Measurements from ENCODE around the gene FYB2.

FYB2 gene

GRCh38 chr1:56774067-56774609 is 45.1 kb downstream of the FYB2 start:
- POLR2A ChIA-PET: interaction anchor here (0.7 kb wide), 1 partner anchor 10 kb away, joined by 5 read pairs; no protein-coding TSS in a partner anchor
- CTCF ChIA-PET: interaction anchor here (2.4 kb wide), 1 partner anchor 30 kb away, joined by 7 read pairs; no protein-coding TSS in a partner anchor
- DNase-seq (ENCODE audit: low read depth, low spot score): no peak
- TF ChIP-seq CTCF (IDR thresholded peaks at IDR 0.05; ENCODE audit: insufficient read depth, low read length, missing control alignments): no peak
- H3K4me3 ChIP-seq (ENCODE audit: low read depth, low read length): no peak overlapping the region

- CTCF ChIA-PET: interaction anchor here (2.4 kb wide), 1 partner anchor 30 kb away, joined by 7 read pairs; no protein-coding TSS in a partner anchor
- H3K4me3 ChIP-seq (ENCODE audit: low read depth, low read length): no peak overlapping the region
- no peak for DNase-seq (ENCODE audit: low read depth, low spot score)
- POLR2A ChIA-PET: interaction anchor here (0.7 kb wide), 1 partner anchor 9 kb away, joined by 5 read pairs; no protein-coding TSS in a partner anchor
- no peak for TF ChIP-seq CTCF (IDR thresholded peaks at IDR 0.05; ENCODE audit: insufficient read depth, low read length, missing control alignments)
Measured at GRCh38 chr1:56773341-56774066, 45.7 kb downstream of the FYB2 start.

- no peak for DNase-seq (ENCODE audit: low read depth, low spot score)
- no peak overlapping the region for H3K4me3 ChIP-seq (ENCODE audit: low read depth, low read length)
- CTCF ChIA-PET: interaction anchor here (1.3 kb wide), 1 partner anchor 49 kb away, joined by 5 read pairs; no protein-coding TSS in a partner anchor
- POLR2A ChIA-PET: no interaction called here
- no peak for TF ChIP-seq CTCF (IDR thresholded peaks at IDR 0.05; ENCODE audit: insufficient read depth, low read length, missing control alignments)
Measured at GRCh38 chr1:56771717-56772116, 47.5 kb downstream of the FYB2 start.

DNA sequence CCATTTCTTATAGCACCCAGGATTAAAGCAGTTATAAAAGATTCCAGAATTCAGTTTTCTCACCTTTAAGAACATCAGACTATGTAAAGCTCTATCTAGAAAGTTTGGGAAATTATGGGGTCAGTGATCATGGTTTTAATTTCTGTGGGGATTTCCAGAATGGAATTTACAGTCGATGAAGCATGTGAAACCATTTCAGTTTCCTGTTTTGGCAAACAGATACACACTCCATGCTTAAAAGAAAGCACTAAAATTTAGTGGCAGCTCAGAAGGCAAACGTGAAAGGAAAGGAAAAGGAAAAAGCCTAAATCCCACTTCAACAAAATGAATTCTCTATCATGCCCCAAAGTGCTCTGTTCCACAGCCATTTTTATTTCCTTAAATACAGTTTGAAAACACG is 60.4 kb downstream of the FYB2 start:
- no peak overlapping the region for H3K4me3 ChIP-seq (ENCODE audit: low read depth, low read length)
- POLR2A ChIA-PET: interaction anchor here (0.6 kb wide), 1 partner anchor 94 kb away, joined by 3 read pairs; no protein-coding TSS in a partner anchor
- CTCF ChIA-PET: no interaction called here
- TF ChIP-seq CTCF (IDR thresholded peaks at IDR 0.05; ENCODE audit: insufficient read depth, low read length, missing control alignments): no peak
- DNase-seq (ENCODE audit: low read depth, low spot score): no peak

- TF ChIP-seq CTCF (IDR thresholded peaks at IDR 0.05; ENCODE audit: insufficient read depth, low read length, missing control alignments): no peak
- ChIA-PET CTCF (no interaction called here), POLR2A (interaction anchor here (0.6 kb wide), 1 partner anchor 93 kb away, joined by 3 read pairs; no protein-coding TSS in a partner anchor)
- H3K4me3 ChIP-seq (ENCODE audit: low read depth, low read length): no peak overlapping the region
- DNase-seq (ENCODE audit: low read depth, low spot score): no peak
Measured at GRCh38 chr1:56758135-56758534, 61.1 kb downstream of the FYB2 start.

DNA sequence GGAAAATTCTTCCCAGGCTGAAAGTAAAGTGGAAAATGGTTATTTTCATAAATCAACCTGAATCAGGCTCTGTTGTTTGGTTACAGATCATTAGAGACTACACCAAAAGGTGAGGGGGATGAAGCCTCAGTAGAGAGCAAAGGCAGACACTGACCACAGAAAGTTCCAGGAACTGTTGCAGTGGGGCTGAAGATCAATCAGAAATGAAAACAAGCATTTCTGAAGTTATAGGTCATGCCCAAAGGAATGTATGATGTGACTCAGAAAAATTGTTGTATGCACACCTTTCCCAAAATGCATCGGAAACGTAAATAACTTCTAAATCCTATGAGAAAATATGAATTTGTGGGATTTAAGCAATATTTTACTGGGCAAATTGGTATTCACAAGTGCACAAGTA is 63.3 kb downstream of the FYB2 start:
- TF ChIP-seq CTCF (IDR thresholded peaks at IDR 0.05; ENCODE audit: insufficient read depth, low read length, missing control alignments): no peak
- ChIA-PET POLR2A (no interaction called here), CTCF (no interaction called here)
- no peak for DNase-seq (ENCODE audit: low read depth, low spot score)
- H3K4me3 ChIP-seq (ENCODE audit: low read depth, low read length): no peak overlapping the region
